Aorta (tissue), 5 donors: Measurements from ENCODE around the gene FNDC3B. TPM values are rescaled to one million over a fixed set of nuclear protein-coding genes. Genes with fewer than 3 reads are reported as not detected.

ENCODE experiments used
- ATAC-seq: fragments of 200-7000 bp; cut with Tn5 transposase; one replicate; pipeline ENCODE4 v1.9.1; 2022; ENCODE audit warnings: moderate library complexity; ENCODE audit not compliant: low FRiP score
- DNase-seq, 2 donors: peaks; one replicate each; pipeline ENCODE4 v3.0.0-alpha.2; 2020
- H3K27ac ChIP-seq, 2 donors: one replicate each; pipeline ENCODE4 v1.5.1; 2013; ENCODE audit warnings: low read length in 2 of 2, mild to moderate bottlenecking in 2 of 2, moderate library complexity in 2 of 2, control low read depth in 1 of 2, inconsistent platforms in 1 of 2, low read depth in 1 of 2
- H3K27me3 ChIP-seq, 2 donors: one replicate each; pipeline ENCODE4 v1.6.1; 2013; ENCODE audit warnings: control low read depth in 1 of 2, low read length in 1 of 2, mild to moderate bottlenecking in 1 of 2, moderate library complexity in 1 of 2; ENCODE audit not compliant: insufficient read depth in 2 of 2, control insufficient read depth in 1 of 2
- H3K36me3 ChIP-seq, 2 donors: one replicate each; pipeline ENCODE4 v1.6.1; 2013; ENCODE audit warnings: control low read depth in 1 of 2, low read length in 1 of 2, mild to moderate bottlenecking in 1 of 2; ENCODE audit not compliant: insufficient read depth in 2 of 2, control insufficient read depth in 1 of 2
- H3K4me1 ChIP-seq, 2 donors: one replicate each; pipeline ENCODE4 v1.6.1; 2013; ENCODE audit warnings: low read length in 2 of 2, control low read depth in 1 of 2, mild to moderate bottlenecking in 1 of 2, moderate library complexity in 1 of 2; ENCODE audit not compliant: insufficient read depth in 2 of 2, control insufficient read depth in 1 of 2
- H3K4me3 ChIP-seq, 2 donors: one replicate each; pipeline ENCODE4 v1.5.1; 2013; ENCODE audit warnings: low read length in 2 of 2, control low read depth in 1 of 2, mild to moderate bottlenecking in 1 of 2
- H3K9me3 ChIP-seq: one replicate; pipeline ENCODE4 v1.6.1; 2013; ENCODE audit warnings: mild to moderate bottlenecking, low read length; ENCODE audit not compliant: control insufficient read depth
- WGBS, 2 donors: extraction: QIAGEN DNeasy Blood & Tissue Kit; methylation state at CpG; one replicate each; pipeline ENCODE4 v1.1.7; 2013; 5-methylcytosine and 5-hydroxymethylcytosine counted together
- intact Hi-C, 2 donors: fragments of 100-400 bp; cut with DNase I; formaldehyde crosslinking; loops; one replicate each; pipeline versions ENCODE4 v1.14.2 to v1.15.0; 2022
- polyA plus RNA-seq, 2 donors: library from polyadenylated mRNA; stranded (reverse); fragments of 200-250 nt; gene quantifications; one replicate each; pipeline ENCODE4 v1.2.3, GENCODE V29; 2013
- total RNA-seq, 2 donors: library from RNA; stranded (reverse); fragmentation: NEBNext Ultra II Directional; extraction: Animal tissue kit (Norgen Biotek cat#: 25700); gene quantifications; one replicate each; pipeline ENCODE4 v1.2.1, GENCODE V29; 2021
- donor health status: healthy with polysubstance abuse.
- donor health status: Bipolar disorder and iron deficiency.
- donor health status: DM: no; HTN: no; CAD: no.
- donor health status: DM: no; HTN: no; CAD: no.
- donor health status: DM: yes; HTN: yes; CAD: no.

FNDC3B gene
- total and polyA plus RNA-seq, 4 donors: 12.5 to 239 (median 120) TPM

GRCh38 chr3:172121981-172122380 lies 82.6 kb downstream of the FNDC3B start:
- Histone ChIP-seq H3K36me3 (peaks cover 0 to 3% of the 10 kb centered on the region in 2 donors), H3K4me1 (peaks cover 8 to 10% of the 10 kb centered on the region in 2 donors), H3K9me3 (no peaks in the 10 kb centered on the region), H3K27ac (no peak overlapping the region), H3K27me3 (no peaks in the 10 kb centered on the region), H3K4me3 (no peak overlapping the region)
- ATAC-seq (no peak), DNase-seq (no peak)
- intact Hi-C loops: loop anchor here in 1 of 2 donors (5.0 kb wide), 1 partner anchor 75 kb away; no protein-coding TSS in a partner anchor
- WGBS, 2 donors: 22 to 27% methylated on average over 6 of the region's 6 CpGs

DNA sequence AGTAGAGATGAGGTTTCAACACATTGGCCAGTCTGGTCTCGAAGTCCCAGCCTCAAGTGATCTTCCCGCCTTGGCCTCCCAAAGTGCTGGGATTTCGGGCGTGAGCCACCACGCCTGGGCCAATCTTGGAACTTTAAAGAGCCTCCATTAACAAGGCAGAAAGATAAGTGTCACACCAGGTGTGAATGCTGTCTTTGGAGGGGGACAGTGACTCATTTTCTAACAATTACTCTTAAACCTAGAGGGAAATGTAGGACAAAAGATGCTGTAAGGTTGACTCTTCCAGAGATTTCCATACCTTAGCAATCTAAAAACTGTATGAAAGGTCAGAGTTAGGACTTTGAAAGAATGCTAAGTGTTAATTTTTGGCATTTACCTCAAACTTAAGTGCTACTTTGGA lies 84.9 kb downstream of the FNDC3B start:
- Histone ChIP-seq H3K27me3 (no peaks in the 10 kb centered on the region), H3K36me3 (no peaks in the 10 kb centered on the region), H3K9me3 (no peaks in the 10 kb centered on the region), H3K4me3 (no peak overlapping the region), H3K27ac (no peak overlapping the region), H3K4me1 (peaks cover 13 to 14% of the 10 kb centered on the region in 2 donors)
- intact Hi-C loops: loop anchor here in 1 of 2 donors (5.0 kb wide), 1 partner anchor 77 kb away; no protein-coding TSS in a partner anchor
- no peak for ATAC-seq
- DNase-seq: no peak
- 98% methylated on average over 5 of the region's 5 CpGs for WGBS, 2 donors

DNA sequence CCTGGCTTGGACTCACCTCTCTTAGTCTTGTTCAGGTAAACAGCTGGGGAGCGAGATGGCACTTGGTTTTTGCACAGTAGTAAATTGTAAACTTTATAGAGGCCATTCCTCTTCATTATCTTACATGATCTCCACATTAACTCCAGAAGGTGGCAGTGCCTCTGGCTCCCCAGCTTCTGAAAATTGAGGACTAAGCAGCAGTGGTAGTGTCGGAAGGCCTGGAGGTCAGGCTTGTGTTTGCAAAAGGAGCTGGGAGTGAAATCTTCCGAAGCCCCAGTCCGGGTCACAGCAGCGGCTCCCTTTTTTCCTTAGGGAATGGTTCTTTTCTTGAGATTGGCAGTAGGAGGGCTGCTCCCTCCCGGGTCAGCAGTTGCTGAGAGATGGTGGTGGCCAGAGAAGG lies 85.7 kb downstream of the FNDC3B start:
- H3K4me1 ChIP-seq: peaks cover 12 to 13% of the 10 kb centered on the region in 2 donors
- H3K9me3 ChIP-seq: no peaks in the 10 kb centered on the region
- H3K27ac ChIP-seq: peak overlapping the region; percentile 68 to 81
- H3K4me3 ChIP-seq: no peak overlapping the region
- no peaks in the 10 kb centered on the region for H3K27me3 ChIP-seq
- DNase-seq: no peak
- WGBS, 2 donors: 38 to 41% methylated on average over 6 of the region's 6 CpGs
- H3K36me3 ChIP-seq: no peaks in the 10 kb centered on the region
- no peak for ATAC-seq
- intact Hi-C loops: no loop called here

DNA sequence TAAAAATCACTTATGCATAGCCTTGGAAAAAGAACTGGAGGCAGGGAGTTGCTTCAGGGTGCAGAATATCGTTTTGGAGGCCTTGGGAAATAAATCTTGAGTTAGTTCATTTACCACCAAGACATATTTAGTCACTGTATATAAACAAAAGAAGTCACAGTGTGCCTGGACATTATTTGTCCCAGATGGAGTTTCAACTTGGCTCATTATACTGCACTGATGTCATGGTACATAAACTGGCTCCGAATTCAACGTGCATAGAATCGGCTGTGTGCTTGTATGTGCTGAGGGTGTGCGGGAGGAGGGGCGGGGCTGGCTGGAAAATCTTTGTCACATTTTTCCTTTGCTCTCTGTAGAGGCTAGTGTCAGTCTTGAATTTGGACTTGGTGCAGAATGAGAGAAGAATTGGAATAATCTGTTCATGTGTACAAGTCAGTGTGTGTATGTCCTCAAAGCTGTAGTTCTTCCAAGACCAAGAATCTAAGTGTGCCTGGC lies 86.6 kb downstream of the FNDC3B start:
- ATAC-seq: peak; percentile 74
- H3K4me3 ChIP-seq: no peak overlapping the region
- 5% methylated on average over 6 of the region's 6 CpGs for WGBS, 2 donors
- peak overlapping the region; percentile 59 to 81 for H3K27ac ChIP-seq
- no peaks in the 10 kb centered on the region for H3K27me3 ChIP-seq
- DNase-seq: peak; percentile 61 to 88
- no peaks in the 10 kb centered on the region for H3K9me3 ChIP-seq
- H3K4me1 ChIP-seq: peaks cover 12 to 17% of the 10 kb centered on the region in 2 donors
- no peaks in the 10 kb centered on the region for H3K36me3 ChIP-seq
- intact Hi-C loops: no loop called here

GRCh38 chr3:172126741-172127140 lies 87.4 kb downstream of the FNDC3B start:
- DNase-seq (no peak), ATAC-seq (no peak)
- Histone ChIP-seq H3K27ac (peak overlapping the region; percentile 73 to 80), H3K36me3 (no peaks in the 10 kb centered on the region), H3K27me3 (no peaks in the 10 kb centered on the region), H3K4me3 (no peak overlapping the region), H3K4me1 (peaks cover 12 to 14% of the 10 kb centered on the region in 2 donors), H3K9me3 (no peaks in the 10 kb centered on the region)
- intact Hi-C loops: no loop called here
- 31 to 32% methylated on average over 3 of the region's 3 CpGs for WGBS, 2 donors

GRCh38 chr3:172127141-172127540 lies 87.8 kb downstream of the FNDC3B start:
- peak overlapping the region in 1 of 2 donors; percentile 73 for H3K27ac ChIP-seq

GRCh38 chr3:172127929-172128580 lies 88.7 kb downstream of the FNDC3B start:
- Histone ChIP-seq H3K27me3 (no peaks in the 10 kb centered on the region), H3K27ac (peak overlapping the region in 1 of 2 donors; percentile 33), H3K4me3 (no peak overlapping the region), H3K36me3 (no peaks in the 10 kb centered on the region), H3K4me1 (peaks cover 8 to 10% of the 10 kb centered on the region in 2 donors), H3K9me3 (no peaks in the 10 kb centered on the region)
- 94 to 95% methylated on average over 6 of the region's 6 CpGs for WGBS, 2 donors
- ATAC-seq: no peak
- intact Hi-C loops: no loop called here
- DNase-seq: no peak

More at GRCh38 chr3:172127141-172127540, 87.8 kb downstream of the FNDC3B start:
- Histone ChIP-seq H3K9me3 (no peaks in the 10 kb centered on the region), H3K4me1 (peaks cover 12 to 13% of the 10 kb centered on the region in 2 donors), H3K4me3 (no peak overlapping the region), H3K36me3 (no peaks in the 10 kb centered on the region), H3K27me3 (no peaks in the 10 kb centered on the region)
- ATAC-seq: no peak
- intact Hi-C loops: no loop called here
- 71 to 74% methylated on average over 2 of the region's 2 CpGs for WGBS, 2 donors
- DNase-seq: no peak

- 89 to 90% methylated on average over 9 of the region's 9 CpGs for WGBS, 2 donors
- intact Hi-C loops: no loop called here
- H3K9me3 ChIP-seq: no peaks in the 10 kb centered on the region
- ATAC-seq (no peak), DNase-seq (no peak)
- no peaks in the 10 kb centered on the region for H3K27me3 ChIP-seq
- H3K27ac ChIP-seq: peak overlapping the region in 1 of 2 donors; percentile 6
- H3K4me3 ChIP-seq: no peak overlapping the region
- no peaks in the 10 kb centered on the region for H3K36me3 ChIP-seq
- H3K4me1 ChIP-seq: peaks cover 8 to 10% of the 10 kb centered on the region in 2 donors
These were observed 89.5 kb downstream of the FNDC3B start for GRCh38 chr3:172128858-172129257.

DNA sequence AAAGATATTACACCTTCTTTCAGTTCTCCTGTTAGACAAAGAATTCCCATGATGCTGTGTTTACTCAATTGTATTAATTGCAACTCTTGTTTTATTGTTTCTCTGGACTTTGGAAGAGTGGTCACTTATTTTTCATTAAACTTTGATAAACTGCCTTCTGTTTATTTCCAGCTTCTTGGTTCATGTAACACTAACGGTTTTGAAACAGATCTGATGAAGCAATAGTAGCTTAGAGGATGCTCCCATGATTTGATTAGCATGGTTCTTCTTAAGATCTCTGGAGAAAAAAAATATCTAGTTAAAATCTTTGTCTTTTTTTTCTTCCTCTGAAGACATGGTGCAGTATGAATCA lies 90.1 kb downstream of the FNDC3B start:
- ATAC-seq (peak; percentile 5), DNase-seq (no peak)
- 40 to 44% methylated on average over 1 of the region's 1 CpG for whole genome bisulfite sequencing, 2 donors
- H3K27ac ChIP-seq: no peak overlapping the region
- no peaks in the 10 kb centered on the region for H3K36me3 ChIP-seq
- H3K27me3 ChIP-seq: no peaks in the 10 kb centered on the region
- peaks cover 8 to 10% of the 10 kb centered on the region in 2 donors for H3K4me1 ChIP-seq
- no peaks in the 10 kb centered on the region for H3K9me3 ChIP-seq
- no peak overlapping the region for H3K4me3 ChIP-seq
- intact Hi-C loops: no loop called here
